ENCODE measurements around the gene RNF150.

Gene RNF150

GRCh38 chr4:141021397-141022110 is 111.7 kb downstream of the RNF150 start:
- DNase-seq, result no peak

- DNase-seq, result no peak
These were observed 112.4 kb downstream of the RNF150 start for GRCh38 chr4:141020801-141021261.

- DNase-seq, result no peak
These were observed 113.5 kb downstream of the RNF150 start for GRCh38 chr4:141019768-141020167.

DNA sequence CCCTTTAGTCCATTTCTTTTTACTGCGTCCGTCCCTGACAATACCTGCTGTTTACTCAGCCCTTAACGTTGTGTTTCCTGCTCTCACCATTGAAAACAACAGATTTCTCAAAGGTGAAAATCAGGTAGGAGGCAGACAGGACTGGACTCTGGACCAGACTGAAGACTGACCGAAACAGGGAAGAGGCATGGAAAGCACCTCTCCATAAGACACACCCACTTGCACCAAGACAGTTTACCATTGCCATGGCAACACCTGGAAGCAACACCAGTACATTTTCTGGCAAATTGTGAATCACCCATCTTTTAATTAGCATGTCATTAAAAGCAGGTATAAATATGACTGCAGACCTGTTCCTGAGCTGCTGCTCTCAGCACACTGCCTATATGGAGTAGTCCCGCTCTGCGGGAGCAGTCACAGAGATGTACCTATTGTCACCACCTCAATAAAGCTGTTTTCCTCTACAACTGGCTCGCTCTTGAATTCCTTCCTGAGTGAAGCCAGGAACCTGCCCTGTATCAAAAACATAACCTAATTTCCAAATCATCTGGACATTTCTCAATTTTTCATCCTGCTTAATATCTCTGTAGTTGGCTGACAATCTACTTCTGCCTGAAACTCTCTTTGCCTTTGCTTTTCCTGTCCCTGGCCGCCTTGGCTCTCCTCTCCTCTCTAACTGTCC is 117.0 kb downstream of the RNF150 start:
- no peak for DNase-seq

GRCh38 chr4:141013899-141014298 is 119.4 kb downstream of the RNF150 start:
- no peak for DNase-seq

DNA sequence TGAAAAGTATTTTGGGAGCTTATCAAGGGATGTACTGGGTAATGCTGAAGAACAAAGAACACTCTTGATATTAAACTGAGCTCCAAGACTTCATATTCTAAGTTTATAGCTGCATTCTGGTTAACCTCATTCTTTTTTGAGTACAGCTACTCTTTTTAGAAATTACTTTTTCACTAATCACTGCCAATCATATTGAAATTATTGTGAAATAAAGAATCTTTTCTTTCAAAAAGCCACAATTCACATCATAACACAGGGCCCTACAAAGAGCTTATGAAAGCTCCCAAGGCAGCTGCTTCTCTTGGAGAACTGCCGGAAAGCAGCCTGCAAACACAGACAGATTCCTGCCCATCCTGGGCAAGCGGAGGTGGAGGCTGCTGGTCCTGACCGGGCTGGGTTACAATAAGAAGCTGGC is 121.4 kb downstream of the RNF150 start:
- no peak for DNase-seq

- no peak for DNase-seq
These were observed 123.3 kb downstream of the RNF150 start for GRCh38 chr4:141009931-141010330.

DNA sequence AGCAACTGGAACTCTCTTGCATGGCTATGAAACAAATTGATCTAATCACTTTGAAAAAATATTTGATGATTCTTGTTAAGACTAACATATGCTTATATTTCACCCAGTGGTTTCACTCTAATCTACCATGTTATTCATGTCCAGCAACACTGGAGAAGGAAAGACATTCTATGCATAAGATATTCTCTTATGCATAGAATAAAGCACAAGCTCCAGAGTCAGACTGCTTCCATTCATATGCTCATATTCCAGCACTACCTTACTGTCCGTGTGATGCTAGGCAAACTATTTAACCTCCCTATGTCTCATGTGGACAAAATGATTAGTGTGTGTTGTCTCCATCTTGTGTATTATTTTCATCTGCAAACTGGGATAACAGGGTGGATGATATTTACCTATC is 124.1 kb downstream of the RNF150 start:
- no peak for DNase-seq

- no peak for DNase-seq
These were observed 126.9 kb downstream of the RNF150 start for GRCh38 chr4:141006242-141006802.

DNA sequence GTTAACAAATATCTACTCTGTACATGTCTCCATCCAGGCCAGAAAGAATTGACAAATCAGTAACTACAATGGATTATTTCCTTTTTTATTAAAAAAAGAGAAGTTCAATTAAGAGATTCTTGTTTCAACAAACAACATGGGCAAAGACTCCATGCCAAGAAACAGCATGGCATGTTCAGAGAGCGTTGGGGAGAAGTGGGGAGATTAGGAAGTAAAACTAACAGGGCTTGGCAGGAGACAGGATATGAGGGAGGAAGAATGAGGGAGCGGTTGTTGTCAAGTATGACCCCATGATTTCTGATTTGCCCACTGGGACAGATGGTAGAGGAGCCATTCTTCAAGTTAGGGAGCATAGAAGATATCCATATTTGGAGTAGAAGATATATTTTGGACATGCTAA is 128.4 kb downstream of the RNF150 start:
- DNase-seq, result no peak

- DNase-seq, result no peak
These were observed 130.1 kb downstream of the RNF150 start for GRCh38 chr4:141003193-141003592.

GRCh38 chr4:141002323-141002805 is 130.9 kb downstream of the RNF150 start:
- no peak for DNase-seq

GRCh38 chr4:140996766-140997165 is 136.5 kb downstream of the RNF150 start:
- DNase-seq, result no peak

DNA sequence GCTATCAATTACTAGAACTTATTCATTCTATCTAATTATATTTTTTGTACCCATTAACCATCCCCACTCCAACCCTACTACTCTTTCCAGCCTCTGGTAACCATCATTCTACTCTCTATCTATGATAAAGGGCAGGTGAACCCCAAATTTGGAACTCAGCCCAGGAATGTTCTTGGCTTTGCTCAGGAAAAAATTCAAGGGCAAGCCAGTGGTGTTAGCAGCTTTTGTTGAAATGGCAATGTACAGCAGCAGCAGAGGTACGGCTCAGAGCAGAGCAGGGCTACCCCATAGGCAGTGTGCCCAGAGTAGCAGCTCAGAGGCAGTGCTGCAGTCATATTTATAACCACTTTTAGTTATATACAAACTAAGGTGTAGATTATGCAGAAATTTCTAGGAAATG is 138.2 kb downstream of the RNF150 start:
- DNase-seq, result no peak

DNA sequence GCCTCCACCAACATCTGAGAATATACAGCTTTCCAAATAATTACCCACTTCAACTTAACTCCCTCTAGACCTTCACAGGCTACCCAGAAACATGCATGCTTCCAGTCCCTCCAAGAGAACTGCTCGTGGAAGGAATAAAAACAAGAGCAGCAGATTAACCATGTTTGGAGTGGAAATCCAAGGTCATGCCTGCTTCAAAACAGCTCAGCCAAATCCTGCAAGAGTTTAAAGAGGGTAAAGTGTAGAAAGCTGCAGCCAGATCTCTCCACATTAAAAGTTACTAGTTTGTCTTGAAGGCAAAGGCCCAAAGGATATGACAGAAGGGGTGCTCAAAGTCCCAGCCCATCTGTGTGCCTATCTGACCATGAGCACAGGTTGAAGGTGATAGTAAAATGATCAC is 139.3 kb downstream of the RNF150 start:
- DNase-seq, result no peak

GRCh38 chr4:140993370-140993769 is 139.9 kb downstream of the RNF150 start:
- DNase-seq, result no peak

- no peak for DNase-seq
These were observed 143.3 kb downstream of the RNF150 start for GRCh38 chr4:140989944-140990343.

DNA sequence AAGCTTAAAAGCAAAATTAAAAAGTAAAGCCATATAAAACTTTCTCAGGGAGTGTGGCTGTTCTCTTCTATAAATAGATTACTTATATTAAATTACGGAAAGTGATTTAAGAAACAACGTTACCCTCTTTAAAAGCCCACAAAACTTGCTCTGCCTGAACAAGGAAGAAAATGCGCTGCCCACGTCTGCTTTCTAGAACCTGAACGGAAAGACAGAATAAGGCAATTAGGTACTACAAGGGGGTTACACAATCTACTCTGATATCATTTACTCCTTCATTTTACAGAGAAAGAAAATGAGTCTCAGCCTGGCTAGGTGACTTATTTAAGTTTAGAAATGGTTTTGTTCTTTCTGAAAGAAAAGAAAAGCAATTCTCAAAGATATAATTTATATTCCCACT is 147.2 kb downstream of the RNF150 start:
- no peak for DNase-seq

DNA sequence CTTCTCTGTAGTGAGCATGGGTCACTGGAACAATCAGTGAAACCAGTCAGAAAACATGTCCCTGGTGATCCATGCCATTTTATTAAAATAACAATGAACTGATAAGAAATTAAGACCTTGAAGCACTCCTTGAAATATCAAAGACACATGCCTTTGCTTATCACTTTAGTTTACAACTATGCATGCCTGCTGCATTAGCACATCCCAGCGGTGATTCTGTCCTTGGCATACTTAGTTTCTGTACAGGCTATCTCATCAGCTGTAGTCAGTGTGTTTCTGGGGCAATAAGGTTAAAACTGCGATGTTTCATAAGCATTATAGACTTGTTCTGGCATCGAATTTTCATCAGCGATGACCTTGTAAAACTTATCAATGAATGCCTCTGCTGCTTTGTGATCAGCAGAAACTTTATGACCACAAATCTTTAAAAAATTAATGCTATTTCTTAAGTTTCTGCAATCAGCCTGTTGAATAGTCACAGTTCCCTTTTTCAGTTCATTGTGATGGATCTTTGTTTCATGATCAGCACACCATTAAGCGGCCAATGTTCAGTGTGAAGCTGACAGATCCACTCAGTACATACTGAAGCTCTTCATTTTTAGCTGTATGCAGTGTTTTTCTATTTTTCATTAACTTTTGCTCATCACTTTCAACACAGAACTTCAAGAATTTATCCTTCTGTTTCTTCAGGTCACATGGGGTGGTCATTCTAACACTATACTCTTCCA is 150.5 kb downstream of the RNF150 start:
- no peak for DNase-seq

DNA sequence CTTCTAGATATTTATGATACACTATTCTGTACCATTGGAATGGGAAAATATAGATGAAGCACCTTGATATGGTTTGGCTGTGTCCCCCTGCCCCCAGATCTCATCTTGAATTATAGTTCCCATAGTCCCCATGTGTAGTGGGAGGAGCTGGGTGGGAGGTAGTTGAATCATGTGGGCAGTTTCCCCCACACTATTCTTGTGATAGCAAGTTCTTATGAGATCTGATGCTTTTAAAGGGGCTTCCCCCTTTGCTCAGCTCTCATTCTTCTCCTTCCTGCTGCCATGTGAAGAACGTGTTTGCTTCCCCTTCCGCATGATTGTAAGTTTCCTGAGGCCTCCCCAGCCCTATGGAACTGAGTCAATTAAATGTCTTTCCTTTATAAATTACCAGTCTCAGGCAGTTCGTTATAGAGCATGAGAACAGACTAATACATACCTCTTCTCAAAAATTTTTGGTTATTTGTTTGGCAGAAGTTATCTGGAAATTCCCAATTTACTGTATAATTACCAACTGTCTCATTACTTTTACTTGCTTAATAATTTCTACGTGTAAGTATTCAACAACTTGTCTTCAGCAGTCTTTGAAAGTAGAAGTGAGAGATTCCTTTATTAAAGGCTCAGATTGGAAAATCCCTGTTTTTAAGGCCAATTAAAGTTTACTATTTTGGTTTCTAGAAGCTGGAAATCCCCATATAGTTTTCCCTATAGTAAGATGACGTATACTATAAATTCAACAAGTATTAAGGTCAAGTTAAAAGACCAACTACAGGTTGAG is 152.7 kb downstream of the RNF150 start:
- DNase-seq, result no peak

GRCh38 chr4:140976768-140977167 is 156.5 kb downstream of the RNF150 start:
- no peak for DNase-seq

DNA sequence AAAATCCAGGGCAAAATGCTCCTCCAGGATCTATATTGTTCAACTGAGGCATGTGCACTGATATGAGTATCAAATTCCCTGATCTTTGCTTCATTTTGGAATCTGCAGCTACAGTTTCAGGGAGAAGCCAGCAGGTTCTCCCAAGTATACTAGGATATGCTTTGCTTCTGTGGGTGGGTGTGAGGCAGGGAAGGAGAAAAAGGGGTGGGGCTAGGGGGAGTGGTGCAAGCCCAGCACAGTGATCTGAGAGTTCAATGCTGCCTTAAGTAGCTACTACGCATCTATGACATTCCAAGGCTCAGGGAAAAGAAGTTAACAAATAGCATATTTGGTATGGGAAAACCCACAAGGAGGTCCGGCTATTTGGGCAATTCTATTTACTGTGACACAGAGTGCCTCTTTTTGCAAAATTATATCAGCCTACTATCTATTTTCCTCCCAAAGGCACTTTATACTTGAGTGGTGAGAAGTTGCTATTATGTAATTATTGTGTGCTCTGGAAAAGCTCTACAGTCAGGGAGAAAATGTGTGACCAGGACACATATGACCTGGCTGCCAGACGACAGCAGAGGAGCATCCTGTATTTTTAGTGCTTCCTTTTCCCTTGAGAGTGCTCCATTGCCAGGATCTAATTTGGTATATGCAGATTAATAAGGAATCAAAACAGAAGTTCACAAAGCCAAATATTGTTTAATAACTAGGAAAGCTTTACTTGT is 162.0 kb downstream of the RNF150 start:
- DNase-seq, result no peak

Data from stimulated activated CD4-positive, alpha-beta T cell treated with anti-CD3 and anti-CD28 coated beads, Interleukin-4, amount 100 ng/mL, for 4 hours (primary cell).